Umbilical cord (tissue), 2 donors: ENCODE results near the gene MMAB. TPM values are rescaled to one million over a fixed set of nuclear protein-coding genes. Genes with fewer than 3 reads are reported as not detected.

Experiments
- DNase-seq: peaks from one replicate; pipeline ENCODE4 v3.0.0-alpha.2; 2015; ENCODE audit warnings: low spot score
- total RNA-seq: library from RNA; depleted of rRNA; stranded (reverse); fragments of >200 nt; gene quantifications from one replicate; pipeline ENCODE4 v1.2.3, GENCODE V29; 2014; ENCODE audit warnings: low replicate concordance; ENCODE audit not compliant: insufficient read depth

MMAB gene
- total RNA-seq, 1 donor from 2014 or later = 11.1 TPM

GRCh38 chr12:109538191-109538863 is 35.0 kb downstream of the MMAB start:
- DNase-seq = peak; percentile 30

DNA sequence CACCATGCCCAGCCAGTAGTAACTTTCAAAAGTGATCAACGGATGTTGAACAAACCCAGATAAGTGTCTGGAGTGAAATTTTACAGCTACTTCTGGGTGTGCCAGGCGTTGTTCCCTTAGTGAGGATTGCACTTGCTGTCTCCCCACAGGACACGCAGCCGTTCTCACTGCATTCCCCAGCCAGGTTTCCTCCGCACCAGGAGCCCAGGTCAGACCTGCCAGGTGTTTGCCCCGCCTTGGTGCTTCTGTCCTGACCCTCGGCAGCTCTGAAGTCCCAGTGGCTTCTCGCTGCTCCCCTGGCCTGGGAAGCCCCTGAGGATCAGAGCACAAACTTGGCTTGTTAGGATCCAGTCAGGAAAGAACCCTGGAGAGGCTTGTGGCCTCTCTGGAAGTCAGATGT is 36.2 kb downstream of the MMAB start:
- DNase-seq = no peak

- no peak for DNase-seq
Observed at GRCh38 chr12:109535863-109536250, 37.4 kb downstream of the MMAB start.

GRCh38 chr12:109535231-109535862 is 38.0 kb downstream of the MMAB start:
- no peak for DNase-seq

DNA sequence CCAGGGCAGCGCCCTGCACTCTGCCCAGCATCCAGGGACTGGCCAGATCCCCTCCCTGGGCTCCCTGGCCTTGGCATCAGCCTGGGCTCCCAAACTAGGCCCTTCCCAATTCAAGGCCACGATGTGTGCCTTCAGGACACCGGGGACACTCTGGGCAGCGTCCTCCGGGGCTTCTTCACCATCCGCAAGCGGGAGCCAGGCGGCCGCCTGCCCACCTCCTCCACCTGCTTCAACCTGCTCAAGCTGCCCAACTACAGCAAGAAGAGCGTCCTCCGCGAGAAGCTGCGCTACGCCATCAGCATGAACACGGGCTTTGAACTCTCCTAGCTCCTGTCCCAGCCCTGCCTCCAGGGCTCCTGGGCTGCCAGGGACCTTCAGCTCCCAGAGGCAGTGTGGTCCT is 38.8 kb downstream of the MMAB start:
- DNase-seq = no peak

DNA sequence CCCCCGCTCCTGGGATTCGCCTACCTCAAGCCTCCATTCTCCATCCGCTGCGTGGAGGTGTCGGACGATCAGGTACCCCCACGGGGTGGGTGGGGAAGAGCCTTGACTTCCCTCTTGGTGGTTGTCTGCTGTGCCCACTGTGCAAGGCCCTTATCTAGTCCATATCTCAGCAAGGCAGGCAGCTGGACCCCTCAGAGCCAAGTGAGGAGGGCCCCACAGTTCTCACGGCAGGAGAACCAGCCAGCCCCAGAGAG is 39.9 kb downstream of the MMAB start:
- DNase-seq = no peak

GRCh38 chr12:109532721-109533486 is 40.4 kb downstream of the MMAB start:
- no peak for DNase-seq

- DNase-seq = peak; percentile 60
Observed at GRCh38 chr12:109531411-109531810, 41.9 kb downstream of the MMAB start.

DNA sequence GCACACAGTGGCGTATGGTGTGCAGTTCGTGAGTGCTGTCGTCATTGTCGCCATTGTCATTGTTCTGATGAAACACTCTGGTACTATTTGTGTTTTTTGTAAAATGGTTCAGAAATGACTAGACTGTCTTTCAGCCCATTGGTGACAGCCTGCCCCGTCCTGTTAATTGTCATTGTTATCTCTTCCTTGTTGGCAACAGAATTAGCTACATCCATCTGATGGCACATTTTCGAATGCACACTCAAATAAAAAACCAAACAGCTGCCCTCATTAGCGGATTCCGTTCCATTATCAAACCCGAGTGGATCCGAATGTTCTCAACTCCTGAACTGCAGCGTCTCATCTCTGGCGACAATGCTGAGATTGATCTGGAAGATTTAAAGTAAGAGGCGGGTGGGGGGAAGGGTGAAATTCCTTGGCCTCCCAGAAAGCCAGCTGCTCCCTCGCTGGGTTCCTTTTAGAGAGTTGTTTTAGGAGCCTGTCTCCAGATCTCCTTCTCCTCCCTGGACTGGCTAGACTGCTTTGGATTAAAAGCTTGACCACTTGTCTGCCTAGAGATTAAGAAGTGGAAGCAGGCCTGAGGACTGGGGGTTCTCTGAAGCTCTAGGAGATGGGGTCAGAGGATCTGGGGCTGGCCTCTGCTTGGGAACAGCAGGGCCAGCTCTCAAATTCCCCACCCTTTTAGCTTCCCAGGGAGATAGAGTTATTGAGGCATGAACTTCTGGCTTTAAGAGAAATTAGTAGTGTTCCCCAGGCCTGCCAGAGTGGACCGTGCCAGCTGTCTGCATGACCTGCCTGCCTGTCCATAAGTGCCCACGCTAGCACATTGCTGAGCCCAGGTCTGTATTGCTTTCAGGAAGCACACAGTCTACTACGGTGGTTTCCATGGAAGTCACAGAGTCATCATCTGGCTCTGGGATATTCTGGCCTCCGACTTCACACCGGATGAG is 43.3 kb downstream of the MMAB start:
- peak; percentile 80 for DNase-seq

GRCh38 chr12:109527489-109528123 is 45.7 kb downstream of the MMAB start:
- DNase-seq = no peak

GRCh38 chr12:109525279-109525585 is 48.1 kb downstream of the MMAB start:
- no peak for DNase-seq

DNA sequence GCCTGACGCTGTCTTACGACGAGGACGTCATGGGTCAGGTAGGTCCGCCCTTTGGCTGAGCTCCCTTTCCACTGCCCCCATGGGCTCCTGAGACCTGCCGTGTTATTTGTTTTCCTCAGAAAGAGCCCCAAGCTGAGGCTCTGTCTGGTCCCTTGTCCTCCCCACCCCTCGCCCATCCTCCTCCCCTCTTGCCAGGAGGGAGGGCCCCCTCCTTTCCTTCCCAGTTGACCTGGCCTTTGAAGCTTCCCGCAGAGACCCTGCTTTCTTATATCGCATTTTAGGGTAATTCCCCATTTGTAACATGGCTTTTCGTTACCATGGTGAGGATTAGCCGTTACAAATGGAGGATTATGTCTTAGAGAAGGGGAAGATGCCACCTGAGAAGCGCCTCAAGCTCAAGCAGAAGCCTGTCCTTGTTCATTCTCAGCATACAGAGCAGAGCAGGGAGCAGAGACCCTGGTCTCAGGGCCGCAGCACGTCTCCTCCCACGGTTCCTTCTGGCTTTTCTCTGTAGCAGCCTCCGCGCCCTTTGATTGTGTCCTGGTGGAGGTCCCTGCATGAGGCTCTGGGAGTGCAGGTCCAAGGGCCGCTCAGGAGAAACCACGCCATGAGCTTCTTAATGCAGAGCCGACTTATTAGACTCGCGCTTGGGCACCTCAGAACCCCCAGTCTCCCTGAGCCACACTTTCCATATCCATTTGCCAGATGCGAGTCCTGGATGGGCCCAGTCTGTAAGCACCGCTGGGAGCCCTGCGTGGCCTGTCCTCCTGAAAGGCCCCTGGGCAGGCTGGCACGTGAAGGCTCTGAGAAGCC is 48.6 kb downstream of the MMAB start:
- DNase-seq = no peak

GRCh38 chr12:109523504-109523903 is 49.8 kb downstream of the MMAB start:
- DNase-seq = no peak

GRCh38 chr12:109523071-109523470 is 50.2 kb downstream of the MMAB start:
- DNase-seq = no peak

- DNase-seq = no peak
Observed at GRCh38 chr12:109521831-109522230, 51.5 kb downstream of the MMAB start.

DNA sequence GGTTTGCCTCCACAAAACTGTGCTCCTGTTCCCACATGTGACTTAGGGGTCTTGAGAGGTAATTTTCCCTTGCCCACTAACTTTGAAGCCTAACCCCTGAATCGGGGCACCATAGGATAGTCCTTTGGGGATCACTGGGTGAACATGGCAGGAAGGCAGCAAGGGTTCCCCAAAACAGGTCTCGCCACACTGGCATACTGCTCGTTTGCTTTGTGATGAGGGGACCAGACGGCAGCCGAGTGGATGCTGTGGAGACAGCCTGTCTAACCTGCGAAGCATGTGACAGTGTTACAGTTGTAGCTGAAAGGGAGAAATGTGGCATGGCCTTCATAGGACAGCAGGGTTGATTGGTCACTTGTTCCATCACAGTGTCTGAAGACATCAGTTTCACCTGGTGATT is 53.5 kb downstream of the MMAB start:
- DNase-seq = no peak

GRCh38 chr12:109518820-109519665 is 54.3 kb downstream of the MMAB start:
- peak; percentile 67 for DNase-seq

DNA sequence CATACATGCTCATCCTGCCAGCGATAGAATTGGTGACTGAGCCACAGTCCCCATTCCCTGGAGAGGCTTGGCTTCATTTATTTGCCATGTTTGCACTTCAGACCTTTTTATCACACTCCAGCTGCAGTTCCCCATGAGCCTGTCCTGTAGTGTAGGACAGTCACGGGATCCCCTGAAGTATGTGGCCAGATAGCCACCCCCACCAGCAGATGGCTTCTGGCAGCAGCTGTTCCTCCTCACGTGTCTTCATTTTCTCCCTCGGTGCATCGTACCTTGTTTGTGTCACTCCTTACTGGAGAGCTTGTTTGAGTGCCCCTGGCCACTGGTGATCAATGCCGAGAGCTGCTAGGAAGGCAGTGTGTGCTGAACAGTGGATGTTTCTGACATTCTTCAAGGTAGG is 55.7 kb downstream of the MMAB start:
- DNase-seq = no peak

DNA sequence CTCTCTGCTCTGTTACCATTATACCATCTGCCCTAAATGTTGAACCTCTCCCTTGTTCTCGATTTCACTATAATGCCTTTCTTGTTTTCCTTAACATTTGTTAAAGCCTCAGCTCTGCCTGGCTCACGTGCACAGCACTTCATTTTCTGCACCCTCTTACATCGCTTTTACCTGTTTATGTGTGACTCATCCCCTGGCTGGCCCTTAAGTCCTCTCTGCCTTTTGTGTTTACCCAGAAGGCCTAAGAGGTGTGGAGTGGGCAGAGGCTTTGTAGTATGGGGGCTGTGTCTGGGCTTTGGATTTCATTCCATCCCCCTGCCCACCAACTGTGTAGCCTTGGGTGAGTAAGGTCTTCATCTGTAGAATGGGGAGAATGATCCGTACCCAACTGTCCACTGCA is 59.3 kb downstream of the MMAB start:
- DNase-seq = no peak

DNA sequence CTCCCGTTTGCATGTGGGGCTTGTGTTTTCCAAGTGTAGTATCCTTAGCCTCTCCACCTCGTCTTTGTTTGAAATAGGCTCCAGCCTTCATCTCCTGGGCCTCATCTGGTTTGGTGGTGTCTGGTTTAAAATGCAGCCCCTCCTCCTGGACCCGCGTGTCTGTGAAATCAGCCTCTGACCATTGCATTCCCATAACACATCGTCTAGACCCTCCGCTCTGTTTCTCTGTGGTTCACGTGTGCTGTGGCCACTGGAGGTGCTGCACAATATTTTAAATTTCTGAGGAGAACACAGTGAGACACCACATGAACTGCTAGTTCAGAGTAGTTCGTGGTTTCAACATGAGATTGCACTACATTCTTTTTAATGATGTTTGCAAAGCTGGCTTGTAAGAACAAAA is 60.3 kb downstream of the MMAB start:
- DNase-seq = no peak
